ENCODE data around the gene SPINT2.

Gene SPINT2

GRCh38 chr19:38280030-38280921 is 15.9 kb downstream of the SPINT2 start:
- no peak overlapping the region for H3K4me3 ChIP-seq (ENCODE audit: low read depth in 1 of 2, low read length in 2 of 2)
- H3K36me3 ChIP-seq (ENCODE audit: control insufficient read depth in 1 of 2, insufficient read depth in 2 of 2, low read length in 2 of 2) = peaks cover 9 to 26% of the 10 kb centered on the region in 2 donors
- no peaks in the 10 kb centered on the region for H3K9me3 ChIP-seq (ENCODE audit: control insufficient read depth in 1 of 2, low read length in 2 of 2)
- peaks cover 22 to 32% of the 10 kb centered on the region in 2 donors for H3K4me1 ChIP-seq (ENCODE audit: control insufficient read depth in 1 of 2, insufficient read depth in 2 of 2, low read length in 2 of 2)
- H3K27me3 ChIP-seq (ENCODE audit: control insufficient read depth in 1 of 2, insufficient read depth in 2 of 2, low read length in 2 of 2) = no peaks in the 10 kb centered on the region
- peak overlapping the region in 1 of 2 donors; percentile 24 for H3K9ac ChIP-seq (ENCODE audit: low read depth in 1 of 2, low read length in 2 of 2)
- H3K27ac ChIP-seq (ENCODE audit: low read depth, low read length) = no peak overlapping the region

GRCh38 chr19:38281811-38282566 is 17.6 kb downstream of the SPINT2 start:
- Histone ChIP-seq H3K4me3 (ENCODE audit: low read depth in 1 of 2, low read length in 2 of 2) (no peak overlapping the region), H3K27me3 (ENCODE audit: control insufficient read depth in 1 of 2, insufficient read depth in 2 of 2, low read length in 2 of 2) (no peaks in the 10 kb centered on the region), H3K27ac (ENCODE audit: low read depth, low read length) (no peak overlapping the region), H3K9me3 (ENCODE audit: control insufficient read depth in 1 of 2, low read length in 2 of 2) (no peaks in the 10 kb centered on the region), H3K9ac (ENCODE audit: low read depth in 1 of 2, low read length in 2 of 2) (no peak overlapping the region), H3K36me3 (ENCODE audit: control insufficient read depth in 1 of 2, insufficient read depth in 2 of 2, low read length in 2 of 2) (peaks cover 9 to 34% of the 10 kb centered on the region in 2 donors), H3K4me1 (ENCODE audit: control insufficient read depth in 1 of 2, insufficient read depth in 2 of 2, low read length in 2 of 2) (peaks cover 22 to 32% of the 10 kb centered on the region in 2 donors)

GRCh38 chr19:38283271-38283670 is 18.9 kb downstream of the SPINT2 start:
- H3K4me3 ChIP-seq (ENCODE audit: low read depth in 1 of 2, low read length in 2 of 2) = no peak overlapping the region
- H3K4me1 ChIP-seq (ENCODE audit: control insufficient read depth in 1 of 2, insufficient read depth in 2 of 2, low read length in 2 of 2) = peaks cover 9 to 21% of the 10 kb centered on the region in 2 donors
- H3K9ac ChIP-seq (ENCODE audit: low read depth in 1 of 2, low read length in 2 of 2) = no peak overlapping the region
- H3K9me3 ChIP-seq (ENCODE audit: control insufficient read depth in 1 of 2, low read length in 2 of 2) = no peaks in the 10 kb centered on the region
- H3K27me3 ChIP-seq (ENCODE audit: control insufficient read depth in 1 of 2, insufficient read depth in 2 of 2, low read length in 2 of 2) = no peaks in the 10 kb centered on the region
- peaks cover 9 to 44% of the 10 kb centered on the region in 2 donors for H3K36me3 ChIP-seq (ENCODE audit: control insufficient read depth in 1 of 2, insufficient read depth in 2 of 2, low read length in 2 of 2)
- H3K27ac ChIP-seq (ENCODE audit: low read depth, low read length) = no peak overlapping the region

GRCh38 chr19:38284422-38284821 is 20.0 kb downstream of the SPINT2 start:
- Histone ChIP-seq H3K9ac (ENCODE audit: low read depth in 1 of 2, low read length in 2 of 2) (no peak overlapping the region), H3K4me1 (ENCODE audit: control insufficient read depth in 1 of 2, insufficient read depth in 2 of 2, low read length in 2 of 2) (peaks cover 6 to 15% of the 10 kb centered on the region in 2 donors), H3K4me3 (ENCODE audit: low read depth in 1 of 2, low read length in 2 of 2) (no peak overlapping the region), H3K27ac (ENCODE audit: low read depth, low read length) (no peak overlapping the region), H3K9me3 (ENCODE audit: control insufficient read depth in 1 of 2, low read length in 2 of 2) (no peaks in the 10 kb centered on the region), H3K36me3 (ENCODE audit: control insufficient read depth in 1 of 2, insufficient read depth in 2 of 2, low read length in 2 of 2) (peaks cover 15 to 55% of the 10 kb centered on the region in 2 donors), H3K27me3 (ENCODE audit: control insufficient read depth in 1 of 2, insufficient read depth in 2 of 2, low read length in 2 of 2) (no peaks in the 10 kb centered on the region)

GRCh38 chr19:38285567-38285966 is 21.2 kb downstream of the SPINT2 start:
- Histone ChIP-seq H3K36me3 (ENCODE audit: control insufficient read depth in 1 of 2, insufficient read depth in 2 of 2, low read length in 2 of 2) (peaks cover 18 to 58% of the 10 kb centered on the region in 2 donors), H3K9ac (ENCODE audit: low read depth in 1 of 2, low read length in 2 of 2) (no peak overlapping the region), H3K4me3 (ENCODE audit: low read depth in 1 of 2, low read length in 2 of 2) (no peak overlapping the region), H3K9me3 (ENCODE audit: control insufficient read depth in 1 of 2, low read length in 2 of 2) (no peaks in the 10 kb centered on the region), H3K4me1 (ENCODE audit: control insufficient read depth in 1 of 2, insufficient read depth in 2 of 2, low read length in 2 of 2) (peaks cover 6 to 11% of the 10 kb centered on the region in 2 donors), H3K27ac (ENCODE audit: low read depth, low read length) (no peak overlapping the region), H3K27me3 (ENCODE audit: control insufficient read depth in 1 of 2, insufficient read depth in 2 of 2, low read length in 2 of 2) (no peaks in the 10 kb centered on the region)

GRCh38 chr19:38287604-38288003 is 23.2 kb downstream of the SPINT2 start:
- H3K4me1 ChIP-seq (ENCODE audit: control insufficient read depth in 1 of 2, insufficient read depth in 2 of 2, low read length in 2 of 2) = no peaks in the 10 kb centered on the region
- no peak overlapping the region for H3K27ac ChIP-seq (ENCODE audit: low read depth, low read length)
- H3K9ac ChIP-seq (ENCODE audit: low read depth in 1 of 2, low read length in 2 of 2) = no peak overlapping the region
- H3K4me3 ChIP-seq (ENCODE audit: low read depth in 1 of 2, low read length in 2 of 2) = no peak overlapping the region
- H3K27me3 ChIP-seq (ENCODE audit: control insufficient read depth in 1 of 2, insufficient read depth in 2 of 2, low read length in 2 of 2) = no peaks in the 10 kb centered on the region
- no peaks in the 10 kb centered on the region for H3K9me3 ChIP-seq (ENCODE audit: control insufficient read depth in 1 of 2, low read length in 2 of 2)
- H3K36me3 ChIP-seq (ENCODE audit: control insufficient read depth in 1 of 2, insufficient read depth in 2 of 2, low read length in 2 of 2) = peaks cover 25 to 78% of the 10 kb centered on the region in 2 donors

GRCh38 chr19:38288123-38288855 is 23.9 kb downstream of the SPINT2 start:
- no peak overlapping the region for H3K4me3 ChIP-seq (ENCODE audit: low read depth in 1 of 2, low read length in 2 of 2)
- H3K27ac ChIP-seq (ENCODE audit: low read depth, low read length) = no peak overlapping the region
- no peaks in the 10 kb centered on the region for H3K9me3 ChIP-seq (ENCODE audit: control insufficient read depth in 1 of 2, low read length in 2 of 2)
- H3K4me1 ChIP-seq (ENCODE audit: control insufficient read depth in 1 of 2, insufficient read depth in 2 of 2, low read length in 2 of 2) = no peaks in the 10 kb centered on the region
- H3K36me3 ChIP-seq (ENCODE audit: control insufficient read depth in 1 of 2, insufficient read depth in 2 of 2, low read length in 2 of 2) = peaks cover 24 to 83% of the 10 kb centered on the region in 2 donors
- no peaks in the 10 kb centered on the region for H3K27me3 ChIP-seq (ENCODE audit: control insufficient read depth in 1 of 2, insufficient read depth in 2 of 2, low read length in 2 of 2)
- H3K9ac ChIP-seq (ENCODE audit: low read depth in 1 of 2, low read length in 2 of 2) = no peak overlapping the region

GRCh38 chr19:38289955-38290354 is 25.6 kb downstream of the SPINT2 start:
- Histone ChIP-seq H3K27ac (ENCODE audit: low read depth, low read length) (no peak overlapping the region), H3K9me3 (ENCODE audit: control insufficient read depth in 1 of 2, low read length in 2 of 2) (no peaks in the 10 kb centered on the region), H3K27me3 (ENCODE audit: control insufficient read depth in 1 of 2, insufficient read depth in 2 of 2, low read length in 2 of 2) (no peaks in the 10 kb centered on the region), H3K9ac (ENCODE audit: low read depth in 1 of 2, low read length in 2 of 2) (no peak overlapping the region), H3K4me1 (ENCODE audit: control insufficient read depth in 1 of 2, insufficient read depth in 2 of 2, low read length in 2 of 2) (no peaks in the 10 kb centered on the region), H3K36me3 (ENCODE audit: control insufficient read depth in 1 of 2, insufficient read depth in 2 of 2, low read length in 2 of 2) (peaks cover 26 to 73% of the 10 kb centered on the region in 2 donors), H3K4me3 (ENCODE audit: low read depth in 1 of 2, low read length in 2 of 2) (no peak overlapping the region)

- Histone ChIP-seq H3K36me3 (ENCODE audit: control insufficient read depth in 1 of 2, insufficient read depth in 2 of 2, low read length in 2 of 2) (peaks cover 26 to 70% of the 10 kb centered on the region in 2 donors), H3K27ac (ENCODE audit: low read depth, low read length) (no peak overlapping the region), H3K27me3 (ENCODE audit: control insufficient read depth in 1 of 2, insufficient read depth in 2 of 2, low read length in 2 of 2) (no peaks in the 10 kb centered on the region), H3K9ac (ENCODE audit: low read depth in 1 of 2, low read length in 2 of 2) (no peak overlapping the region), H3K9me3 (ENCODE audit: control insufficient read depth in 1 of 2, low read length in 2 of 2) (no peaks in the 10 kb centered on the region), H3K4me1 (ENCODE audit: control insufficient read depth in 1 of 2, insufficient read depth in 2 of 2, low read length in 2 of 2) (no peaks in the 10 kb centered on the region), H3K4me3 (ENCODE audit: low read depth in 1 of 2, low read length in 2 of 2) (no peak overlapping the region)
These were observed 26.3 kb downstream of the SPINT2 start for GRCh38 chr19:38290631-38291147.

Measured in duodenal mucosa (tissue), 2 donors.